ENCODE measurements around the gene NBPF1.
"Not testable (repeated sequence)": the region's sequence is repeated elsewhere in the genome, so short reads cannot be mapped to it uniquely, and the experiment has no call there.

NBPF1 gene

GRCh38 chr1:16605532-16606505 is 7.5 kb downstream of the NBPF1 start:
- no peak for DNase-seq

- DNase-seq = no peak
Observed at GRCh38 chr1:16605213-16605525, 8.2 kb downstream of the NBPF1 start.

- DNase-seq = not testable (repeated sequence)
Observed at GRCh38 chr1:16604514-16605212, 8.7 kb downstream of the NBPF1 start.

- DNase-seq = not testable (repeated sequence)
Observed at GRCh38 chr1:16603623-16604022, 9.7 kb downstream of the NBPF1 start.

- not testable (repeated sequence) for DNase-seq
Observed at GRCh38 chr1:16602336-16603011, 10.9 kb downstream of the NBPF1 start.

GRCh38 chr1:16600855-16601786 is 12.2 kb downstream of the NBPF1 start:
- not testable (repeated sequence) for DNase-seq

- not testable (repeated sequence) for DNase-seq
Observed at GRCh38 chr1:16599326-16599725, 14.0 kb downstream of the NBPF1 start.

- not testable (repeated sequence) for DNase-seq
Observed at GRCh38 chr1:16595216-16595615, 18.1 kb downstream of the NBPF1 start.

GRCh38 chr1:16591845-16592244 is 21.5 kb downstream of the NBPF1 start:
- not testable (repeated sequence) for DNase-seq

- DNase-seq = not testable (repeated sequence)
Observed at GRCh38 chr1:16588081-16588480, 25.3 kb downstream of the NBPF1 start.

GRCh38 chr1:16587639-16588038 is 25.7 kb downstream of the NBPF1 start:
- DNase-seq = not testable (repeated sequence)

GRCh38 chr1:16565324-16565723 is 48.0 kb downstream of the NBPF1 start:
- DNase-seq = not testable (repeated sequence)

GRCh38 chr1:16561035-16561434 is 52.3 kb downstream of the NBPF1 start:
- not testable (repeated sequence) for DNase-seq

GRCh38 chr1:16560498-16560897 is 52.9 kb downstream of the NBPF1 start:
- not testable (repeated sequence) for DNase-seq

GRCh38 chr1:16559688-16560087 is 53.7 kb downstream of the NBPF1 start:
- DNase-seq = not testable (repeated sequence)

- not testable (repeated sequence) for DNase-seq
Observed at GRCh38 chr1:16557034-16557433, 56.3 kb downstream of the NBPF1 start.

- not testable (repeated sequence) for DNase-seq
Observed at GRCh38 chr1:16553244-16553643, 60.1 kb downstream of the NBPF1 start.

GRCh38 chr1:16550212-16550918 is 63.0 kb downstream of the NBPF1 start:
- not testable (repeated sequence) for DNase-seq

- DNase-seq = not testable (repeated sequence)
Observed at GRCh38 chr1:16549545-16549944, 63.8 kb downstream of the NBPF1 start.

- DNase-seq = not testable (repeated sequence)
Observed at GRCh38 chr1:16547502-16548241, 65.7 kb downstream of the NBPF1 start.

GRCh38 chr1:16545682-16546095 is 67.7 kb downstream of the NBPF1 start:
- DNase-seq = peak; percentile 22
